Nephron progenitor cell (in vitro differentiated cells): ENCODE data around the gene FOXN3.

Source experiments
- DNase-seq: peaks from one replicate; pipeline ENCODE4 v3.0.0; 2021
- H3K27ac Mint-ChIP-seq: 2 replicates; pipeline ENCODE4 v1.8.0; 2021; ENCODE audit warnings: mild to moderate bottlenecking, moderate library complexity, mixed read lengths
- H3K27me3 Mint-ChIP-seq: 2 replicates; pipeline ENCODE4 v1.8.0; 2021; ENCODE audit warnings: mild to moderate bottlenecking, low read depth, mixed read lengths; ENCODE audit not compliant: poor library complexity
- H3K36me3 Mint-ChIP-seq: 2 replicates; pipeline ENCODE4 v1.8.0; 2021; ENCODE audit warnings: low read depth, mixed read lengths
- H3K4me1 Mint-ChIP-seq: 2 replicates; pipeline ENCODE4 v1.8.0; 2021; ENCODE audit warnings: mixed read lengths
- H3K4me3 Mint-ChIP-seq: 2 replicates; pipeline ENCODE4 v1.8.0; 2021; ENCODE audit warnings: mild to moderate bottlenecking, moderate library complexity, mixed read lengths
- H3K9me3 Mint-ChIP-seq: 2 replicates; pipeline ENCODE4 v1.8.0; 2021; ENCODE audit warnings: mild to moderate bottlenecking, moderate library complexity, mixed read lengths
- TF ChIP-seq, protein P1 (sequence below): fragments of 200-600 bp; sonication (generic); IDR thresholded peaks from 2 replicates; pipeline ENCODE4 v1.5.0; 2021; ENCODE audit warnings: antibody characterized with exemption

The FOXN3 gene

GRCh38 chr14:89269404-89269803 lies 147.6 kb downstream of the FOXN3 start:
- Mint-ChIP-seq H3K27me3 (peaks cover 3% of the 10 kb centered on the region), H3K27ac (peak overlapping the region; percentile 87), H3K4me1 (peaks cover 56% of the 10 kb centered on the region), H3K4me3 (no peak overlapping the region), H3K9me3 (no peaks in the 10 kb centered on the region), H3K36me3 (no peaks in the 10 kb centered on the region)
- TF ChIP-seq, protein P1, sequence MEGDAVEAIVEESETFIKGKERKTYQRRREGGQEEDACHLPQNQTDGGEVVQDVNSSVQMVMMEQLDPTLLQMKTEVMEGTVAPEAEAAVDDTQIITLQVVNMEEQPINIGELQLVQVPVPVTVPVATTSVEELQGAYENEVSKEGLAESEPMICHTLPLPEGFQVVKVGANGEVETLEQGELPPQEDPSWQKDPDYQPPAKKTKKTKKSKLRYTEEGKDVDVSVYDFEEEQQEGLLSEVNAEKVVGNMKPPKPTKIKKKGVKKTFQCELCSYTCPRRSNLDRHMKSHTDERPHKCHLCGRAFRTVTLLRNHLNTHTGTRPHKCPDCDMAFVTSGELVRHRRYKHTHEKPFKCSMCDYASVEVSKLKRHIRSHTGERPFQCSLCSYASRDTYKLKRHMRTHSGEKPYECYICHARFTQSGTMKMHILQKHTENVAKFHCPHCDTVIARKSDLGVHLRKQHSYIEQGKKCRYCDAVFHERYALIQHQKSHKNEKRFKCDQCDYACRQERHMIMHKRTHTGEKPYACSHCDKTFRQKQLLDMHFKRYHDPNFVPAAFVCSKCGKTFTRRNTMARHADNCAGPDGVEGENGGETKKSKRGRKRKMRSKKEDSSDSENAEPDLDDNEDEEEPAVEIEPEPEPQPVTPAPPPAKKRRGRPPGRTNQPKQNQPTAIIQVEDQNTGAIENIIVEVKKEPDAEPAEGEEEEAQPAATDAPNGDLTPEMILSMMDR, result no peak
- no peak for DNase-seq

DNA sequence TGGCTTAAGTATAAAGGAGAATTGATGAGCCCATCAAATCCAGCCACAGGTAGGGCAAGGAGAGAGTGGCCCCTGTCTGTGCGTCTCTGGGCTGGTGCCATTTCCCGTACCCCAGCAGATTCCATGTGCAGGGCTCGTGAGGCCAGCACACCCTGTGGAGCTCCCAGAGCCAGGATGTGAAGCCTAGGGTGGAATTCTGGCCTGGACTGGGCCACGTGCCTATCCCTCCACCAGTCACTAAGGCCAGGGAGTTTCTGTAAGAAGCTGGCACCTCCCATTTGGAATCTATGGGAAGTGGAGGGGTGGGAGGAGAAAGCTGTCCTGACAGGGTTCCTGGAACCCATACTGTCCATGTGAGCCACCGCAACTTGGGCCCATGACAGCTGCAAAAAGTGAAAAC lies 148.5 kb downstream of the FOXN3 start:
- Mint-ChIP-seq H3K4me3 (no peak overlapping the region), H3K27ac (no peak overlapping the region), H3K36me3 (peaks cover 4% of the 10 kb centered on the region)

DNA sequence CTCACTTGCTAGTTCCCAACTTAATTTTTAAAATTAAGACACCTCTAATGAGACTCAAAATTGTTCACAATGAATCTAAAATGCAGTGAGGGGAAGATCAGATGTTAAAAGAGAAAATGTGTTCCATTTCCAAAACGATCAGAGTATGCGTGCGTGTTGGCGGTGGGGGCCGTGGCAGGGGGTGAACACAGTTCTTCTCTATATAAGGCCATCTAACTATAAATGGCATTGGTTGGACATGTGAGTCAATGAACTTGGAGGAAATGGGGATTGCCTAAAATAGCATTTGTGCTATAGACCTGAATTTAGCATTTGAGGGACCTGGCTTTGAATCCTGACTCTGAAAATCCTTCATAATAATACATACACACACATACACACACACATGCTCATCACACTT lies 149.4 kb downstream of the FOXN3 start:
- no peak for DNase-seq
- H3K4me3 Mint-ChIP-seq, result no peak overlapping the region
- peaks cover 4% of the 10 kb centered on the region for H3K36me3 Mint-ChIP-seq
- peaks cover 42% of the 10 kb centered on the region for H3K4me1 Mint-ChIP-seq
- H3K27ac Mint-ChIP-seq, result no peak overlapping the region
- peaks cover 3% of the 10 kb centered on the region for H3K27me3 Mint-ChIP-seq
- TF ChIP-seq, protein P1, result no peak
- H3K9me3 Mint-ChIP-seq, result no peaks in the 10 kb centered on the region

More for the DNA sequence above, 148.5 kb downstream of the FOXN3 start:
- peaks cover 48% of the 10 kb centered on the region for H3K4me1 Mint-ChIP-seq
- no peak for DNase-seq
- TF ChIP-seq, protein P1, result no peak
- peaks cover 3% of the 10 kb centered on the region for H3K27me3 Mint-ChIP-seq
- H3K9me3 Mint-ChIP-seq, result no peaks in the 10 kb centered on the region

- DNase-seq, result no peak
- Mint-ChIP-seq H3K4me3 (no peak overlapping the region), H3K4me1 (peaks cover 47% of the 10 kb centered on the region), H3K27me3 (peaks cover 3% of the 10 kb centered on the region), H3K9me3 (no peaks in the 10 kb centered on the region), H3K36me3 (peaks cover 4% of the 10 kb centered on the region), H3K27ac (no peak overlapping the region)
- TF ChIP-seq, protein P1, result no peak
Observed at GRCh38 chr14:89267163-89267562, 149.9 kb downstream of the FOXN3 start.

DNA sequence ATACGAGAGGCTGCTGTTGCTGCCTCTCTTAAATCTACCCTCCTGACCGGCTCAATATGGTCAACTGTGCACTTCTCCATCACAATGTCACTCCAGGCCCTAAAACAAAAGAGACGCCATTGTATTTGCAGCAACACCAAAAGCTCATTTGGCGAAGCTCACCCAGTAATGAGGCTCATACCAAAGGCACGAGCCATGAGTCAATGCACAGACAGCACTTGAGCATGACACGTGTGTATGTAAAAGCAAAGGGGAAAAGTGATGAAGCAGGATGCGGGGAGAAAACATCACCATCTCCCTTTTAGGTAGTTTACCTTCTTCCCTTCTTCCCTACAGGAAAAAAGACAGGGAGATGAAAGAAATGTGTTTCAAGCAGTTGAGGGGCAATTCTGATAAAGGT lies 150.3 kb downstream of the FOXN3 start:
- Mint-ChIP-seq H3K27ac (no peak overlapping the region), H3K4me1 (peaks cover 51% of the 10 kb centered on the region), H3K36me3 (peaks cover 4% of the 10 kb centered on the region), H3K27me3 (peaks cover 3% of the 10 kb centered on the region), H3K9me3 (no peaks in the 10 kb centered on the region), H3K4me3 (no peak overlapping the region)
- TF ChIP-seq, protein P1, result no peak
- DNase-seq, result no peak

DNA sequence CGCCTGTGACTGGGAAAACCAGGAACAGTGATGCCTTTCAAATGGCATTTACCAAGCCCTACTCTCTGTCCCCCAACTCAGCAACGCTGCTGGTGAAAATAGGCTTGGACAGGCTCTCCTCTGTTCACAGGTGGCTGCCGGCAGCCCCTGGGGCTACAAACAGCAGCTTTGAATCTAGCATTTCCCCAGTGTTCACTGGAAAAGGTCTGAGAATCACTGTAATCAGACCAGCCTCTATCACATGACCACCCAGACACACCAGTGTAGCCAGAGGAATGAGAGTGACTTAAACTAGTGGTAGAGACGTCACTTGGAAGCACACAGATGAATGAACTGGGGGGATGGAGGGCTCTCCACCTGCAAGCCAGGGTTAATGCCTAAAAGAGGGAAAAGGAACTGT lies 151.8 kb downstream of the FOXN3 start:
- Mint-ChIP-seq H3K4me1 (peaks cover 46% of the 10 kb centered on the region), H3K9me3 (no peaks in the 10 kb centered on the region), H3K27me3 (no peaks in the 10 kb centered on the region), H3K36me3 (peaks cover 4% of the 10 kb centered on the region), H3K27ac (no peak overlapping the region), H3K4me3 (no peak overlapping the region)
- DNase-seq, result no peak
- TF ChIP-seq, protein P1, result no peak
